Measurements from ENCODE around the gene SERPINA12. TPM values are rescaled to one million over a fixed set of nuclear protein-coding genes. Genes with fewer than 3 reads are reported as not detected.

The SERPINA12 gene
- total RNA-seq, 4 donors from 2014 or later, result not detected

- H3K27ac ChIP-seq, result no peak overlapping the region
- TF ChIP-seq EP300 (IDR thresholded peaks at IDR 0.05), result no peak
- TF ChIP-seq POLR2A (IDR thresholded peaks at IDR 0.05), result no peak
- TF ChIP-seq, protein P1, sequence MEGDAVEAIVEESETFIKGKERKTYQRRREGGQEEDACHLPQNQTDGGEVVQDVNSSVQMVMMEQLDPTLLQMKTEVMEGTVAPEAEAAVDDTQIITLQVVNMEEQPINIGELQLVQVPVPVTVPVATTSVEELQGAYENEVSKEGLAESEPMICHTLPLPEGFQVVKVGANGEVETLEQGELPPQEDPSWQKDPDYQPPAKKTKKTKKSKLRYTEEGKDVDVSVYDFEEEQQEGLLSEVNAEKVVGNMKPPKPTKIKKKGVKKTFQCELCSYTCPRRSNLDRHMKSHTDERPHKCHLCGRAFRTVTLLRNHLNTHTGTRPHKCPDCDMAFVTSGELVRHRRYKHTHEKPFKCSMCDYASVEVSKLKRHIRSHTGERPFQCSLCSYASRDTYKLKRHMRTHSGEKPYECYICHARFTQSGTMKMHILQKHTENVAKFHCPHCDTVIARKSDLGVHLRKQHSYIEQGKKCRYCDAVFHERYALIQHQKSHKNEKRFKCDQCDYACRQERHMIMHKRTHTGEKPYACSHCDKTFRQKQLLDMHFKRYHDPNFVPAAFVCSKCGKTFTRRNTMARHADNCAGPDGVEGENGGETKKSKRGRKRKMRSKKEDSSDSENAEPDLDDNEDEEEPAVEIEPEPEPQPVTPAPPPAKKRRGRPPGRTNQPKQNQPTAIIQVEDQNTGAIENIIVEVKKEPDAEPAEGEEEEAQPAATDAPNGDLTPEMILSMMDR (IDR thresholded peaks at IDR 0.05), result no peak
- H3K4me3 ChIP-seq, result no peak overlapping the region
- H3K27me3 ChIP-seq, result no peaks in the 10 kb centered on the region
- WGBS, 2 donors, result 52 to 57% methylated on average over 7 of the region's 7 CpGs
- H3K4me1 ChIP-seq, result peaks cover 0 to 2% (median 0%) of the 10 kb centered on the region in 4 donors
- peaks cover 0 to 13% (median 0%) of the 10 kb centered on the region in 4 donors for H3K9me3 ChIP-seq
- no peaks in the 10 kb centered on the region for H3K36me3 ChIP-seq
- no peak for DNase-seq (ENCODE audit: low spot score in 2 of 2)
These were observed 35.5 kb upstream of the SERPINA12 start for GRCh38 chr14:94544726-94545125.

DNA sequence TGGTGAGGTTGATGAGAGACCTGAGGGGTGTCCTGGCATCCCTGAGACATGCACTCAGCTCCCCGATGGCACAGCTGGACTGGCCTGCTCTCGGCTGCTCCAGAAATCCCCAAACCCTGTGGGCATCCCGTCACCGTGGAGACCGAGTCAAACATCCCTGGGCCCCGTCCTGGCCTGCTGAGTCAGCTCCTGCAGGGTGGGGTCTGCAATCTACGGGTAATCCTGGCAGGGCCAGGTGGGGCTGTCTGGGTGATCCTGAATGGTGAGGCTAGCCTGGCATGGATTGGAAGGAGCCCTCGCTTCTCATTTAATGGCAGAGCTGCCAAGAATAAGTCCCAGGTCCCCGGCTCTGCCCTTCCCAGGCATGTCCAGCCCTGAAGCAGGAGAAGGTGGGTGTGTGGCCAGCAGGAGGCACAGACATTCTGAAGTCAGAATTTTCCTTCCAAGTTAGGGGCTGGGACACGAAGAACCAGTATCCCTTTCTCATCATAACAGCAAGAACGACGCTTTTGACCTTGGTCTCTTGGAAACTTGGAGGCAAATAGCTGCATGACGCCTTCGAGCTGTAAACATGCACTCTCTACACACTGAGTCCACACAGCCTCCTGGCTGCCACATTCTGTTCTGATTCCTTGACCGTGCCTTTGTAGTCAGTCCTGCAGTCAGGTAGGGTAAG is 34.3 kb upstream of the SERPINA12 start:
- no peaks in the 10 kb centered on the region for H3K27me3 ChIP-seq
- no peak overlapping the region for H3K27ac ChIP-seq
- TF ChIP-seq POLR2A (IDR thresholded peaks at IDR 0.05) (no peak), EP300 (IDR thresholded peaks at IDR 0.05) (no peak)
- H3K36me3 ChIP-seq, result no peaks in the 10 kb centered on the region
- no peaks in the 10 kb centered on the region for H3K4me1 ChIP-seq
- DNase-seq (ENCODE audit: low spot score in 2 of 2), result no peak
- peaks cover 0 to 13% (median 0%) of the 10 kb centered on the region in 4 donors for H3K9me3 ChIP-seq
- no peak overlapping the region for H3K4me3 ChIP-seq
- WGBS, 2 donors, result 76 to 80% methylated on average over 15 of the region's 15 CpGs

DNA sequence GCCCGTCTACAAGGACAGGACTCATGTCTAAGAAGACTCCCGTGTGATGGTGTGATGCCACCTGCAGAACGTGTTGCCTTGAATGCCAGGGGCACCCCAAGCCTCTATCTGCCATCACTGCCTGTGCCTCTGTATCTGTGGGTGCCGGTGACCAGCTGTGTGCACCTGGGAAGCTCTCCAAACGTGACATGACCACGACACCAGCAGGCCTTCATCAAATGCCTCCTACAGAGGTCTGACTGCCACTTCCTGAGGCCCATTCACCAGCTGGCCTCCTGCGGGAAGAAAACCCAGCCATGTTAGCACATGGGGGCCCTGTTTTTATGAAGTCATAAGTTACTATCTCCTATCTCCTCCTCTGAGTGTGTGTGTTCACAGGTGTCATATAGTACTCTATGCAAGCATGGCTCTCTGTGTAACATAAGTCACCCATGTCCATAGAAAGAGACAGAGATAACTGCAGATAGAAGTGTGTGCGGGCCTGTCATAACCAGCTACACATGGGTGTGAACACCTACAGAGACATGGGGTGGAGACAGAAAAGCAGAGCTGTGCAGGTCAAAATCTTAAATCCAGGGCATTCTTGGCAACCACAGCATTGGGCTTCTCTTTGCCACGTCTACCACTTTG is 33.7 kb upstream of the SERPINA12 start:
- TF ChIP-seq, protein P1 (IDR thresholded peaks at IDR 0.05), result no peak
- TF ChIP-seq POLR2A (IDR thresholded peaks at IDR 0.05) (no peak), EP300 (IDR thresholded peaks at IDR 0.05) (no peak)
- H3K27ac ChIP-seq, result no peak overlapping the region
- DNase-seq (ENCODE audit: low spot score in 2 of 2), result no peak
- H3K4me1 ChIP-seq, result no peaks in the 10 kb centered on the region
- no peak overlapping the region for H3K4me3 ChIP-seq
- no peaks in the 10 kb centered on the region for H3K27me3 ChIP-seq
- WGBS, 2 donors, result 82 to 87% methylated on average over 9 of the region's 9 CpGs
- peaks cover 0 to 13% (median 0%) of the 10 kb centered on the region in 4 donors for H3K9me3 ChIP-seq
- H3K36me3 ChIP-seq, result no peaks in the 10 kb centered on the region

- Histone ChIP-seq H3K27ac (no peak overlapping the region), H3K4me1 (no peaks in the 10 kb centered on the region), H3K9me3 (peaks cover 0 to 12% (median 0%) of the 10 kb centered on the region in 4 donors), H3K4me3 (no peak overlapping the region), H3K27me3 (no peaks in the 10 kb centered on the region), H3K36me3 (no peaks in the 10 kb centered on the region)
- DNase-seq (ENCODE audit: low spot score in 2 of 2), result no peak
- TF ChIP-seq EP300 (IDR thresholded peaks at IDR 0.05) (no peak), POLR2A (IDR thresholded peaks at IDR 0.05) (no peak)
- TF ChIP-seq, protein P1 (IDR thresholded peaks at IDR 0.05), result no peak
- WGBS, 2 donors, result 71 to 83% methylated on average over 10 to 12 of the region's 12 CpGs
These were observed 33.0 kb upstream of the SERPINA12 start for GRCh38 chr14:94542111-94542810.

GRCh38 chr14:94541234-94541975 is 32.1 kb upstream of the SERPINA12 start:
- Histone ChIP-seq H3K27me3 (no peaks in the 10 kb centered on the region), H3K9me3 (peaks cover 0 to 4% (median 0%) of the 10 kb centered on the region in 4 donors), H3K4me1 (no peaks in the 10 kb centered on the region), H3K4me3 (no peak overlapping the region), H3K36me3 (no peaks in the 10 kb centered on the region), H3K27ac (no peak overlapping the region)
- no peak for DNase-seq (ENCODE audit: low spot score in 2 of 2)
- TF ChIP-seq POLR2A (IDR thresholded peaks at IDR 0.05) (no peak), EP300 (IDR thresholded peaks at IDR 0.05) (no peak)
- TF ChIP-seq, protein P1 (IDR thresholded peaks at IDR 0.05), result no peak
- WGBS, 2 donors, result 82 to 86% methylated on average over 9 of the region's 9 CpGs
